ENCODE results near the gene MCM10. TPM values are rescaled to one million over a fixed set of nuclear protein-coding genes. Genes with fewer than 3 reads are reported as not detected.

Gene MCM10
- total and polyA plus RNA-seq, 2 of the 4 experiments (the other 2 are of a cell fraction) = 5.4 to 11.8 TPM

- intact Hi-C loops (cut with micrococcal nuclease) = no loop called here
- H2BK15ac ChIP-seq (ENCODE audit: low read depth, low read length) = no peak overlapping the region
- DNase-seq (no peak), ATAC-seq (ENCODE audit: low read depth) (no peak)
- no peak overlapping the region for H3K14ac ChIP-seq (replicated peaks; ENCODE audit: low read depth, low read length)
- no peak overlapping the region for H2BK120ac ChIP-seq (ENCODE audit: low read depth, low read length)
- in situ Hi-C loops (cut with MboI; ENCODE audit: low sequenced_read_pairs) = no loop called here
- H2AK5ac ChIP-seq (ENCODE audit: low read depth, low read length) = no peak overlapping the region
- WGBS, 2 experiments (ENCODE audit: extremely low coverage in 2 of 2, insufficient read length in 1 of 2) = 80% methylated on average over 1 of the region's 7 CpGs; no CpG with 5 or more reads in 1 of the 2 experiments
- POLR2A ChIA-PET (ENCODE audit: unreplicated experiment) = no interaction called here
- no peak overlapping the region for H3K56ac ChIP-seq (ENCODE audit: extremely low read depth, insufficient read depth, low read length)
- H3K9ac ChIP-seq (ENCODE audit: low read depth, low read length) = no peak overlapping the region
- no peak overlapping the region for H3K4me2 ChIP-seq (ENCODE audit: low read depth, low read length)
- dilution Hi-C loops (cut with HindIII; ENCODE audit: low sequenced_read_pairs, unreplicated experiment) = no loop called here
- no TSS peak for BruUV-seq (replicated peaks)
- no peak overlapping the region for H2BK20ac ChIP-seq (ENCODE audit: low read depth, low read length)
- H2AK9ac ChIP-seq (replicated peaks; ENCODE audit: low read depth, low read length, poor library complexity) = no peak overlapping the region
- H4K8ac ChIP-seq (ENCODE audit: low read depth in 2 of 2, low read length in 2 of 2) = no peak overlapping the region
- no peak overlapping the region for H4K91ac ChIP-seq (ENCODE audit: insufficient read depth, low read depth, low read length)
- no peak overlapping the region for H3K23ac ChIP-seq (ENCODE audit: low read depth, low read length)
- H2AFZ ChIP-seq (replicated peaks; ENCODE audit: low read length, poor library complexity) = no peak overlapping the region
- H3K27me3 ChIP-seq (ENCODE audit: control insufficient read depth, insufficient read depth, low read length) = peaks cover 6% of the 10 kb centered on the region; the same call in 1 of the 2 replicates
- no peaks in the 10 kb centered on the region for H3K79me1 ChIP-seq (ENCODE audit: low read depth in 1 of 2, low read length in 2 of 2)
- no peaks in the 10 kb centered on the region for H3K4me1 ChIP-seq (ENCODE audit: control insufficient read depth, insufficient read depth, low read length)
- CTCF ChIA-PET = interaction anchor here (1.6 kb wide), 1 partner anchor 9 kb away, joined by 8 read pairs; no protein-coding TSS in a partner anchor
- H3K4ac ChIP-seq (ENCODE audit: low read depth, low read length) = no peak overlapping the region
- no peak overlapping the region for H3K27ac ChIP-seq (ENCODE audit: insufficient read depth, low read length)
- H3K4me3 ChIP-seq (ENCODE audit: insufficient read depth, low read depth, low read length) = no peak overlapping the region
- TF ChIP-seq RFX5 (IDR thresholded peaks at IDR 0.05; ENCODE audit: low read depth, low read length) (no peak), RAD21 (IDR thresholded peaks at IDR 0.05; ENCODE audit: low read length) (no peak), CEBPB (IDR thresholded peaks at IDR 0.05; ENCODE audit: low read depth, low read length) (no peak), MXI1 (IDR thresholded peaks at IDR 0.05; ENCODE audit: borderline replicate concordance, low read depth, low read length) (no peak), CHD1 (IDR thresholded peaks at IDR 0.05; ENCODE audit: low read depth, low read length) (no peak), MAFK (IDR thresholded peaks at IDR 0.05; ENCODE audit: low read depth, low read length) (no peak), POLR2A (IDR thresholded peaks at IDR 0.05; ENCODE audit: low read depth, low read length) (no peak)
- TF ChIP-seq, protein P1, sequence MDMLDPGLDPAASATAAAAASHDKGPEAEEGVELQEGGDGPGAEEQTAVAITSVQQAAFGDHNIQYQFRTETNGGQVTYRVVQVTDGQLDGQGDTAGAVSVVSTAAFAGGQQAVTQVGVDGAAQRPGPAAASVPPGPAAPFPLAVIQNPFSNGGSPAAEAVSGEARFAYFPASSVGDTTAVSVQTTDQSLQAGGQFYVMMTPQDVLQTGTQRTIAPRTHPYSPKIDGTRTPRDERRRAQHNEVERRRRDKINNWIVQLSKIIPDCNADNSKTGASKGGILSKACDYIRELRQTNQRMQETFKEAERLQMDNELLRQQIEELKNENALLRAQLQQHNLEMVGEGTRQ (IDR thresholded peaks at IDR 0.05; ENCODE audit: low read depth, low read length) = no peak
- TF ChIP-seq, protein P2, sequence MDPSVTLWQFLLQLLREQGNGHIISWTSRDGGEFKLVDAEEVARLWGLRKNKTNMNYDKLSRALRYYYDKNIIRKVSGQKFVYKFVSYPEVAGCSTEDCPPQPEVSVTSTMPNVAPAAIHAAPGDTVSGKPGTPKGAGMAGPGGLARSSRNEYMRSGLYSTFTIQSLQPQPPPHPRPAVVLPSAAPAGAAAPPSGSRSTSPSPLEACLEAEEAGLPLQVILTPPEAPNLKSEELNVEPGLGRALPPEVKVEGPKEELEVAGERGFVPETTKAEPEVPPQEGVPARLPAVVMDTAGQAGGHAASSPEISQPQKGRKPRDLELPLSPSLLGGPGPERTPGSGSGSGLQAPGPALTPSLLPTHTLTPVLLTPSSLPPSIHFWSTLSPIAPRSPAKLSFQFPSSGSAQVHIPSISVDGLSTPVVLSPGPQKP (IDR thresholded peaks at IDR 0.05; ENCODE audit: borderline replicate concordance, low read depth, low read length) = no peak
- no peak overlapping the region for H4K5ac ChIP-seq (ENCODE audit: low read depth, low read length)
- H4K20me1 ChIP-seq (ENCODE audit: insufficient read depth, low read length) = no peaks in the 10 kb centered on the region
- no peak overlapping the region for H3K18ac ChIP-seq (ENCODE audit: low read depth, low read length)
- H3K9me3 ChIP-seq (ENCODE audit: control insufficient read depth, insufficient read depth, low read length) = no peaks in the 10 kb centered on the region
- H3K9me1 ChIP-seq (ENCODE audit: insufficient read depth, low read length) = no peaks in the 10 kb centered on the region
- no peaks in the 10 kb centered on the region for H3K36me3 ChIP-seq (ENCODE audit: control insufficient read depth, insufficient read depth, low read length)
- H2BK5ac ChIP-seq (ENCODE audit: low read depth, low read length, poor library complexity, severe bottlenecking) = no peak overlapping the region
Observed at GRCh38 chr10:13239923-13240322, 78.6 kb downstream of the MCM10 start.

Measured in IMR-90 (cell line).